ENCODE measurements around the gene NCS1. TPM values are rescaled to one million over a fixed set of nuclear protein-coding genes. Genes with fewer than 3 reads are reported as not detected.
"Not testable (repeated sequence)": the region's sequence is repeated elsewhere in the genome, so short reads cannot be mapped to it uniquely, and the experiment has no call there.

Gene NCS1
- total RNA-seq, 2 experiments from 2014 or later: 0.17 TPM; not detected in 1

DNA sequence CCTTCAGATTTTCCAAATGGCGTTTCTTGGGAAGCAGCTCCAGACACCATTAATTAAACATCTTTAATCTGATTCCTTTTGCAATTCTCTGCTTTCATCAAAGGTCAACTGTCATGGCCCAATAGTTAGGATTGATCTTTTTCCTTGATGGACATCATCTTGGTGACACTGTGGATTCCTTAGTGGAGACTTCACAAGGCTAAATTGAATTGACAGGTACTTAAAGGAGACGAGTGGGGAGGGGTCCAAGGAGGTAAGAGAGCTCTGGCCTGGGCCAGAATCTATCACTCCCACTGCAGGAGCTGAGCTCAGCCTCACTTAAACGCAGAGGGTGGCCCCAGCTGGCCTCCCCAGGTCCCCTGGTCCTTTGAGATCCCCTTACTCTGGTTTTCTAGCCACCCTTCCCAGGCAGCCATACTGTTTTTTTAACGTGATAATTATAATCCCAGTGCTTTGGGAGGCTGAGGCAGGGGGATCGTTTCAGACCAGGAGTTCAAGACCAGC is 83.5 kb downstream of the NCS1 start:
- Mint-ChIP-seq H3K36me3 (ENCODE audit: low read depth) (no peaks in the 10 kb centered on the region), H3K4me1 (ENCODE audit: low read depth) (no peaks in the 10 kb centered on the region), H3K9me3 (no peaks in the 10 kb centered on the region), H3K4me3 (no peak overlapping the region), H3K27ac (no peak overlapping the region), H3K27me3 (peaks cover 28% of the 10 kb centered on the region)
- Histone ChIP-seq H3K27me3 (ENCODE audit: control insufficient read depth in 1 of 2, insufficient read depth in 2 of 2, low read length in 2 of 2) (peaks cover 4 to 10% of the 10 kb centered on the region in 2 experiments), H3K4me3 (ENCODE audit: low read length) (no peak overlapping the region), H3K36me3 (ENCODE audit: insufficient read depth, low read length) (no peaks in the 10 kb centered on the region), H3K9me3 (ENCODE audit: control insufficient read depth in 1 of 2, insufficient read depth in 1 of 2, low read length in 2 of 2) (no peaks in the 10 kb centered on the region), H3K4me1 (ENCODE audit: insufficient read depth, low read length) (no peaks in the 10 kb centered on the region), H3K27ac (ENCODE audit: low read depth in 1 of 2, low read length in 2 of 2) (no peak overlapping the region)
- DNase-seq (no peak), ATAC-seq (ENCODE audit: poor library complexity) (no peak)
- CTCF ChIA-PET: no interaction called here
- POLR2A ChIA-PET: no interaction called here
- TF ChIP-seq, protein P1, sequence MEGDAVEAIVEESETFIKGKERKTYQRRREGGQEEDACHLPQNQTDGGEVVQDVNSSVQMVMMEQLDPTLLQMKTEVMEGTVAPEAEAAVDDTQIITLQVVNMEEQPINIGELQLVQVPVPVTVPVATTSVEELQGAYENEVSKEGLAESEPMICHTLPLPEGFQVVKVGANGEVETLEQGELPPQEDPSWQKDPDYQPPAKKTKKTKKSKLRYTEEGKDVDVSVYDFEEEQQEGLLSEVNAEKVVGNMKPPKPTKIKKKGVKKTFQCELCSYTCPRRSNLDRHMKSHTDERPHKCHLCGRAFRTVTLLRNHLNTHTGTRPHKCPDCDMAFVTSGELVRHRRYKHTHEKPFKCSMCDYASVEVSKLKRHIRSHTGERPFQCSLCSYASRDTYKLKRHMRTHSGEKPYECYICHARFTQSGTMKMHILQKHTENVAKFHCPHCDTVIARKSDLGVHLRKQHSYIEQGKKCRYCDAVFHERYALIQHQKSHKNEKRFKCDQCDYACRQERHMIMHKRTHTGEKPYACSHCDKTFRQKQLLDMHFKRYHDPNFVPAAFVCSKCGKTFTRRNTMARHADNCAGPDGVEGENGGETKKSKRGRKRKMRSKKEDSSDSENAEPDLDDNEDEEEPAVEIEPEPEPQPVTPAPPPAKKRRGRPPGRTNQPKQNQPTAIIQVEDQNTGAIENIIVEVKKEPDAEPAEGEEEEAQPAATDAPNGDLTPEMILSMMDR (IDR thresholded peaks at IDR 0.05): no peak
- intact Hi-C loops (cut with DNase I, micrococcal nuclease): no loop called here

DNA sequence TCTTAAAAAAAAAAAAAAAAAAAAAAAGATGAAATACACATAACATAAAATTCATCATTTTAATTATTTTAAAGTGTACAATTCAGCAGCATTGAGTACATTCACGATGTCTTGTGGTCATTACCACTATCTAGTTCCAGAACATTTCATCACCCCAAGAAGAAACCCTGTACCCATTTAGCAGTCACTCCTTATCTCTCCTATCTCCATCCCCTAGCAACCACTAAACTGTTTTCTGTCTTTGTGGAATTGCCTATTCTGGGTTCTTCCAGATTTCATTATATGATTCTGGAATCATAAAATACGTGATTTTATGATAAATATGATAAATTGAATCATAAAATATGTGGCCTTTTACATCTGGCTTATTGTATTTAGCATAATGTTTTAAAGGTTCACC is 84.4 kb downstream of the NCS1 start:
- intact Hi-C loops (cut with DNase I, micrococcal nuclease): no loop called here
- Mint-ChIP-seq H3K9me3 (no peaks in the 10 kb centered on the region), H3K27ac (no peak overlapping the region), H3K4me1 (ENCODE audit: low read depth) (no peaks in the 10 kb centered on the region), H3K27me3 (peaks cover 37% of the 10 kb centered on the region), H3K4me3 (no peak overlapping the region), H3K36me3 (ENCODE audit: low read depth) (no peaks in the 10 kb centered on the region)
- no peak for ATAC-seq (ENCODE audit: poor library complexity)
- Histone ChIP-seq H3K27ac (ENCODE audit: low read depth in 1 of 2, low read length in 2 of 2) (no peak overlapping the region), H3K4me1 (ENCODE audit: insufficient read depth, low read length) (no peaks in the 10 kb centered on the region), H3K4me3 (ENCODE audit: low read length) (no peak overlapping the region), H3K36me3 (ENCODE audit: insufficient read depth, low read length) (no peaks in the 10 kb centered on the region), H3K9me3 (ENCODE audit: control insufficient read depth in 1 of 2, insufficient read depth in 1 of 2, low read length in 2 of 2) (no peaks in the 10 kb centered on the region), H3K27me3 (ENCODE audit: control insufficient read depth in 1 of 2, insufficient read depth in 2 of 2, low read length in 2 of 2) (peaks cover 7 to 17% of the 10 kb centered on the region in 2 experiments)
- DNase-seq: no peak
- POLR2A ChIA-PET: no interaction called here
- CTCF ChIA-PET: no interaction called here
- TF ChIP-seq, protein P1 (IDR thresholded peaks at IDR 0.05): no peak

DNA sequence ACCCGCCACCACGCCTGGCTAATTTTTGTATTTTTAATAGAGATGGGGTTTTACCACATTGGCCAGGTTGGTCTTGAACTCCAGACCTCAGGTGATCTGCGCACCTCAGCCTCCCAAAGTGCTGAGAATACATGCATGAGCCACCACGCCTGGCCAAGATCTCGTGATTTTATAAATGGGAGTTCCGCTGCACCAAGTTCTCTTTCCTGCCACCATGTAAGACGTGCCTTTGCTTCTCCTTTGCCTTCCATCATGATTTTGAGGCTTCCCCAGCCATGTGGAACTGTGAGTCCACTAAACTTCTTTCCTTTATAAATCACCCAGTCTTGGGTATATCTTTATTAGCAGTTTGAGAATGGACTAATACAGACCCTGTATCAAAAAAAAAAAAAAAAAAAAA is 85.9 kb downstream of the NCS1 start:
- H3K36me3 ChIP-seq (ENCODE audit: insufficient read depth, low read length); DNase-seq; H3K27ac Mint-ChIP-seq; ATAC-seq (ENCODE audit: poor library complexity); POLR2A ChIA-PET; H3K4me1 ChIP-seq (ENCODE audit: insufficient read depth, low read length); H3K36me3 Mint-ChIP-seq (ENCODE audit: low read depth); H3K4me1 Mint-ChIP-seq (ENCODE audit: low read depth); H3K9me3 ChIP-seq (ENCODE audit: control insufficient read depth in 1 of 2, insufficient read depth in 1 of 2, low read length in 2 of 2); intact Hi-C loops (cut with DNase I, micrococcal nuclease); H3K4me3 Mint-ChIP-seq; H3K9me3 Mint-ChIP-seq; CTCF ChIA-PET; H3K27ac ChIP-seq (ENCODE audit: low read depth in 1 of 2, low read length in 2 of 2); H3K4me3 ChIP-seq (ENCODE audit: low read length): not testable (repeated sequence)
- H3K27me3 Mint-ChIP-seq: peaks cover 49% of the 10 kb centered on the region
- peaks cover 17 to 26% of the 10 kb centered on the region in 2 experiments for H3K27me3 ChIP-seq (ENCODE audit: control insufficient read depth in 1 of 2, insufficient read depth in 2 of 2, low read length in 2 of 2)

DNA sequence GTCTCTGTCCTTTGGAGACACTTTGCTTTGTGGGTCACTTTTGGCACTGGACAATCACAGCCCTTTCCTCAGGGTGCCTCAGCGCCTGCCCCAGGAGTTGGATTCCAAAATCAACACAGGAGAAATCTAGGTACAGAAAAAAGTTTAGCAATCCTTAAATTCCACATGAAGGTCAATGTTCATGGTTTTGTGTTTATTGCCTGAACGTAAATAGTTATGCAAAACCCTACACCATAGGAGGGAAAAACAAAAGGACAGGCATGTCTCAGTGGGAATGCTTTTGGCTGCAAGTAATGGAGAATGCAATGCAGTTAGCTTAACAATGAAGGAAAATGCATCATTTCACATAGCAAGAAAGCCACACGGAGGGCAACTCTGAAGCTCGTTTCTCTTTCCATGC is 86.8 kb downstream of the NCS1 start:
- POLR2A ChIA-PET: no interaction called here

More for the DNA sequence above, 86.8 kb downstream of the NCS1 start:
- ATAC-seq (ENCODE audit: poor library complexity) (no peak), DNase-seq (no peak)
- Histone ChIP-seq H3K4me3 (ENCODE audit: low read length) (no peak overlapping the region), H3K4me1 (ENCODE audit: insufficient read depth, low read length) (no peaks in the 10 kb centered on the region), H3K27me3 (ENCODE audit: control insufficient read depth in 1 of 2, insufficient read depth in 2 of 2, low read length in 2 of 2) (peaks cover 23 to 35% of the 10 kb centered on the region in 2 experiments), H3K9me3 (ENCODE audit: control insufficient read depth in 1 of 2, insufficient read depth in 1 of 2, low read length in 2 of 2) (peaks cover 0 to under 1% of the 10 kb centered on the region in 2 experiments), H3K27ac (ENCODE audit: low read depth in 1 of 2, low read length in 2 of 2) (no peak overlapping the region), H3K36me3 (ENCODE audit: insufficient read depth, low read length) (no peaks in the 10 kb centered on the region)
- Mint-ChIP-seq H3K4me3 (no peak overlapping the region), H3K27me3 (peaks cover 57% of the 10 kb centered on the region), H3K4me1 (ENCODE audit: low read depth) (no peaks in the 10 kb centered on the region), H3K27ac (no peak overlapping the region), H3K9me3 (no peaks in the 10 kb centered on the region), H3K36me3 (ENCODE audit: low read depth) (no peaks in the 10 kb centered on the region)
- TF ChIP-seq, protein P1 (IDR thresholded peaks at IDR 0.05): no peak
- CTCF ChIA-PET: no interaction called here
- intact Hi-C loops (cut with DNase I, micrococcal nuclease): no loop called here

All from CD4-positive, alpha-beta T cell (primary cell).